D341Med (cell line): ENCODE data around the gene SORBS2.
"Not testable (repeated sequence)": the region's sequence is repeated elsewhere in the genome, so short reads cannot be mapped to it uniquely, and the experiment has no call there.

Experiments
- DNase-seq: peaks from one replicate; pipeline ENCODE4 v3.0.0; 2012; ENCODE audit warnings: low spot score

The SORBS2 gene

GRCh38 chr4:185736882-185737281 is 75.1 kb downstream of the SORBS2 start:
- DNase-seq = no peak

- no peak for DNase-seq
These were observed 76.1 kb downstream of the SORBS2 start for GRCh38 chr4:185735866-185736400.

GRCh38 chr4:185734930-185735329 is 77.1 kb downstream of the SORBS2 start:
- no peak for DNase-seq

- no peak for DNase-seq
These were observed 77.8 kb downstream of the SORBS2 start for GRCh38 chr4:185734214-185734613.

- DNase-seq = no peak
These were observed 81.0 kb downstream of the SORBS2 start for GRCh38 chr4:185730849-185731608.

- no peak for DNase-seq
These were observed 81.6 kb downstream of the SORBS2 start for GRCh38 chr4:185730387-185730786.

- no peak for DNase-seq
These were observed 82.6 kb downstream of the SORBS2 start for GRCh38 chr4:185729391-185729804.

GRCh38 chr4:185728893-185729292 is 83.1 kb downstream of the SORBS2 start:
- no peak for DNase-seq

- DNase-seq = no peak
These were observed 85.1 kb downstream of the SORBS2 start for GRCh38 chr4:185726931-185727330.

GRCh38 chr4:185723631-185724260 is 88.2 kb downstream of the SORBS2 start:
- no peak for DNase-seq

GRCh38 chr4:185722029-185722316 is 90.0 kb downstream of the SORBS2 start:
- no peak for DNase-seq

- no peak for DNase-seq
These were observed 90.6 kb downstream of the SORBS2 start for GRCh38 chr4:185721190-185722028.

GRCh38 chr4:185719500-185719858 is 92.5 kb downstream of the SORBS2 start:
- no peak for DNase-seq

- no peak for DNase-seq
These were observed 93.2 kb downstream of the SORBS2 start for GRCh38 chr4:185718578-185719499.

GRCh38 chr4:185717377-185717741 is 94.6 kb downstream of the SORBS2 start:
- DNase-seq = no peak

- DNase-seq = no peak
These were observed 95.2 kb downstream of the SORBS2 start for GRCh38 chr4:185716577-185717376.

GRCh38 chr4:185716141-185716551 is 95.8 kb downstream of the SORBS2 start:
- DNase-seq = no peak

- DNase-seq = not testable (repeated sequence)
These were observed 97.5 kb downstream of the SORBS2 start for GRCh38 chr4:185714524-185714923.

- no peak for DNase-seq
These were observed 98.3 kb downstream of the SORBS2 start for GRCh38 chr4:185713731-185714130.

- no peak for DNase-seq
These were observed 98.7 kb downstream of the SORBS2 start for GRCh38 chr4:185713272-185713671.
